Skin of body (tissue), 3 donors: ENCODE results near the gene FREM1. TPM values are rescaled to one million over a fixed set of nuclear protein-coding genes. Genes with fewer than 3 reads are reported as not detected.

Experiments used
- DNase-seq: peaks from one replicate; lab custom pipeline; 2025; lab: John Stamatoyannopoulos, UW
- small RNA-seq: library from RNA; depleted of rRNA; stranded (forward); fragments of <200 nt; gene quantifications from one replicate; pipeline ENCODE3, GENCODE V24; 2014; ENCODE audit warnings: low replicate concordance
- total RNA-seq: library from RNA; depleted of rRNA; stranded (reverse); fragments of >200 nt; gene quantifications from one replicate; pipeline ENCODE4 v1.2.3, GENCODE V29; 2014

Gene FREM1
- total RNA-seq, 1 donor from 2014 or later, result 30.9 TPM

DNA sequence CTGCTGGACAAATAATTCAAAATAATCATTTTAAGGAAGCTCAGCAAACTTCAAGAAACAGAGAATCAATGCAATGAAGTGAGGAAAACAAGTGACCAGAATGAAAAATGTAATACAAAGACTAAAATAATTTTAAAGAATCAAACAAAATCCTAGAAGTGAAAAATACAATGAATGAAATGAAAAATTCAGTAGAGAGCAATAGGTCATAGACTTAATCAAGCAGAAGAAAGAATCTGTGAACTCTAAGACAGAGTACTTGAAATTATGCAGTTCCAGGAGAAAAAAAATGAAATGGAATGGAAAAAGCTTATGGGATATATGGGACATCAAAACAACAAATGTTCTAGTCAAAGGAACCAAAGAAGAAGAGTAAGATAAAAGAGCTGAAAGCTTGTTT lies 205.1 kb downstream of the FREM1 start:
- DNase-seq, result no peak

DNA sequence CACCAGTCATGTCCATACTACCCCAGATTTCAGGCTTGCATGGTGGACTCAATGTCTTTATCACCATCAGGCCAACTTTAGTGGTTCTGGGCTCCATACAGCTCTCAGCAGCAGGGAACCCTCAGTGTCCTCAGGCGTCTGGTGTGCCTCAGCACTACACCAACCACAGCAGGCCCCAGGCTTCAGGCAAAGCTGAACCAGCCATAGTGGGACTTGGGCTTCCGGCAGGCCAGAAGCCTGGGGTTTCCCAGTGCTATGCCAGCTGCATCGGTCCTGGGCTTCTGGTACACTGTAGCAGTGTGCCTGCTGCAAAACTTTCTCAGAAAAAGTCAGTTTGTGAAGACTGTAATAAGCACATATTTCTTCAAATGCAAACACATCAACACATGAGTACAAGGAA lies 205.9 kb downstream of the FREM1 start:
- no peak for DNase-seq

- DNase-seq, result peak; percentile 68
Measured at GRCh38 chr9:14702200-14702720, 208.0 kb downstream of the FREM1 start.

GRCh38 chr9:14693251-14693861 lies 216.9 kb downstream of the FREM1 start, which contains the start of gene ZDHHC21:
Gene ZDHHC21 (minus strand): TSS chr9:14693432. CDS start chr9:14674340, 19,092 bp downstream.
- DNase-seq, result no peak

- DNase-seq, result no peak
Measured at GRCh38 chr9:14692470-14693250, 217.6 kb downstream of the FREM1 start.

GRCh38 chr9:14690948-14691730 lies 219.1 kb downstream of the FREM1 start:
- DNase-seq, result no peak

DNA sequence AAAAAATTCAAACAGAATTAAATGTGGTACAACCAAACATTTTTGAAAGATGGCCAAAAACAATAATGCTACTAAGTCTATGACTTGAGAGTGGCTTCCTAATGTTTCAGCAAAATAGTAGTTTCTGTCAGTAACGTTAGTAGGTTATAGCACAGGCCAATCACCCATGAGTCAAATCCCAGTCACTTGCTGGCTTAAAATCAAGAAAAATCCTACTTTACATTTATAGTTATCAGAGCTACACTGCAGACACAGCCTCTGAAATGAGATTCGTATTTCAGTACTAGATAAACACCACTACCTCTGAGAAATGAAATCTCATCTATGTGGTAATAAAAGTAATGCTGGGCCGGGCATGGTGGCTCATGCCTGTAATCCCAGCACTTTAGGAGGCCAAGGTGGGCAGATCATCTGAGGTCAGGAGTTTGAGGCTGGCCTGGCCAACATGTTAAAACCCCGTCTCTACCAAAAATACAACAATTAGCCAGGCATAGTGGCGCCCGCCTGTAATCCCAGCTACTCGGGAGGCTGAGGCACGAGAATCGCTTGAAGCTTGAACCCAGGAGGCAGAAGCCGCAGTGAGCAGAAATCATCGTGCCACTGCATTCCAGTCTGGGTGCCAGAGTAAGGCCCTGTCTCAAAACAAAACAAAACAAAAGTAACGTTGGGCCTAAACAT lies 223.0 kb downstream of the FREM1 start:
- DNase-seq, result no peak

- no peak for DNase-seq
Measured at GRCh38 chr9:14686168-14686567, 224.1 kb downstream of the FREM1 start.

Small RNAs within 50 kb of the gene (small RNA-seq; reads per million reads assigned to genes)
- gene RNU6-1260P, result not detected

Other genes starting within 250 kb of the FREM1 start
- 27.6 TPM for gene ZDHHC21, start 217.0 kb downstream of the FREM1 start, total RNA-seq
- 0.30 TPM for gene CER1, start 187.7 kb downstream of the FREM1 start, total RNA-seq